ENCODE data around the gene TAGAP.
"Not testable (repeated sequence)": the region's sequence is repeated elsewhere in the genome, so short reads cannot be mapped to it uniquely, and the experiment has no call there.

TAGAP gene

GRCh38 chr6:159053781-159054398 lies 9.1 kb upstream of the TAGAP start:
- in situ Hi-C loops (cut with HindIII; ENCODE audit: low pct_unique_long_range_greater_than_20kb, low sequenced_read_pairs): no loop called here
- DNase-seq (ENCODE audit: low read depth in 1 of 2, low spot score in 1 of 2): no peak
- no peak for TF ChIP-seq JUND (IDR thresholded peaks at IDR 0.05; ENCODE audit: low read depth)

GRCh38 chr6:159052720-159053119 lies 7.9 kb upstream of the TAGAP start:
- in situ Hi-C loops (cut with HindIII; ENCODE audit: low pct_unique_long_range_greater_than_20kb, low sequenced_read_pairs): no loop called here
- no peak for TF ChIP-seq JUND (IDR thresholded peaks at IDR 0.05; ENCODE audit: low read depth)

GRCh38 chr6:159047891-159048685 lies 3.3 kb upstream of the TAGAP start:
- in situ Hi-C loops (cut with HindIII; ENCODE audit: low pct_unique_long_range_greater_than_20kb, low sequenced_read_pairs): no loop called here
- TF ChIP-seq JUND (IDR thresholded peaks at IDR 0.05; ENCODE audit: low read depth): no peak
- DNase-seq (ENCODE audit: low read depth in 1 of 2, low spot score in 1 of 2): no peak

More at GRCh38 chr6:159052720-159053119, 7.9 kb upstream of the TAGAP start:
- no peak for DNase-seq (ENCODE audit: low read depth in 1 of 2, low spot score in 1 of 2)

GRCh38 chr6:159045801-159046200 lies 1.0 kb upstream of the TAGAP start:
- no peak for TF ChIP-seq JUND (IDR thresholded peaks at IDR 0.05; ENCODE audit: low read depth)
- in situ Hi-C loops (cut with HindIII; ENCODE audit: low pct_unique_long_range_greater_than_20kb, low sequenced_read_pairs): no loop called here

GRCh38 chr6:159043947-159044346 lies 844 bp downstream of the TAGAP start:
- TF ChIP-seq JUND (IDR thresholded peaks at IDR 0.05; ENCODE audit: low read depth): no peak
- DNase-seq (ENCODE audit: low read depth in 1 of 2, low spot score in 1 of 2): no peak
- in situ Hi-C loops (cut with HindIII; ENCODE audit: low pct_unique_long_range_greater_than_20kb, low sequenced_read_pairs): no loop called here

More at GRCh38 chr6:159045801-159046200, 1.0 kb upstream of the TAGAP start:
- no peak for DNase-seq (ENCODE audit: low read depth in 1 of 2, low spot score in 1 of 2)

- in situ Hi-C loops (cut with HindIII; ENCODE audit: low pct_unique_long_range_greater_than_20kb, low sequenced_read_pairs): no loop called here
- no peak for TF ChIP-seq JUND (IDR thresholded peaks at IDR 0.05; ENCODE audit: low read depth)
- no peak for DNase-seq (ENCODE audit: low read depth in 1 of 2, low spot score in 1 of 2)
Observed at GRCh38 chr6:159043251-159043650, 1.5 kb downstream of the TAGAP start.

GRCh38 chr6:159042826-159043181 lies 2.0 kb downstream of the TAGAP start:
- in situ Hi-C loops (cut with HindIII; ENCODE audit: low pct_unique_long_range_greater_than_20kb, low sequenced_read_pairs): no loop called here
- DNase-seq (ENCODE audit: low read depth in 1 of 2, low spot score in 1 of 2): no peak
- TF ChIP-seq JUND (IDR thresholded peaks at IDR 0.05; ENCODE audit: low read depth): no peak

GRCh38 chr6:159042003-159042825 lies 2.6 kb downstream of the TAGAP start:
- no peak for TF ChIP-seq JUND (IDR thresholded peaks at IDR 0.05; ENCODE audit: low read depth)
- DNase-seq (ENCODE audit: low read depth in 1 of 2, low spot score in 1 of 2): peak; percentile 60 to 81

GRCh38 chr6:159041181-159041580 lies 3.6 kb downstream of the TAGAP start:
- no peak for TF ChIP-seq JUND (IDR thresholded peaks at IDR 0.05; ENCODE audit: low read depth)
- no peak for DNase-seq (ENCODE audit: low read depth in 1 of 2, low spot score in 1 of 2)
- in situ Hi-C loops (cut with HindIII; ENCODE audit: low pct_unique_long_range_greater_than_20kb, low sequenced_read_pairs): no loop called here

More at GRCh38 chr6:159042003-159042825, 2.6 kb downstream of the TAGAP start:
- in situ Hi-C loops (cut with HindIII; ENCODE audit: low pct_unique_long_range_greater_than_20kb, low sequenced_read_pairs): no loop called here

GRCh38 chr6:159039885-159040258 lies 4.9 kb downstream of the TAGAP start:
- DNase-seq (ENCODE audit: low read depth in 1 of 2, low spot score in 1 of 2): no peak
- in situ Hi-C loops (cut with HindIII; ENCODE audit: low pct_unique_long_range_greater_than_20kb, low sequenced_read_pairs): no loop called here
- TF ChIP-seq JUND (IDR thresholded peaks at IDR 0.05; ENCODE audit: low read depth): no peak

GRCh38 chr6:159038914-159039884 lies 5.6 kb downstream of the TAGAP start:
- no peak for TF ChIP-seq JUND (IDR thresholded peaks at IDR 0.05; ENCODE audit: low read depth)
- DNase-seq (ENCODE audit: low read depth in 1 of 2, low spot score in 1 of 2): peak in 1 of 2 experiments; percentile 18
- in situ Hi-C loops (cut with HindIII; ENCODE audit: low pct_unique_long_range_greater_than_20kb, low sequenced_read_pairs): no loop called here

- DNase-seq (ENCODE audit: low read depth in 1 of 2, low spot score in 1 of 2); in situ Hi-C loops (cut with HindIII; ENCODE audit: low pct_unique_long_range_greater_than_20kb, low sequenced_read_pairs): not testable (repeated sequence)
Observed at GRCh38 chr6:159038318-159038717, 6.5 kb downstream of the TAGAP start.
